Measurements from ENCODE around the gene CSTF1. TPM values are rescaled to one million over a fixed set of nuclear protein-coding genes. Genes with fewer than 3 reads are reported as not detected.

CSTF1 gene
- total RNA-seq, result 10 to 100 TPM; 18.5 to 19.0 TPM
- long read RNA-seq, donor 1, full-length matches to known transcripts, result 2 of 6 reads
- long read RNA-seq, donor 1, partial matches to known transcripts, result 0 of 6 reads
- long read RNA-seq, donor 1, other reads (novel, unspliced or antisense), result 4 of 6 reads
- long read RNA-seq, donor 2, full-length matches to known transcripts, result 21 of 31 reads
- long read RNA-seq, donor 2, partial matches to known transcripts, result 4 of 31 reads
- long read RNA-seq, donor 2, other reads (novel, unspliced or antisense), result 6 of 31 reads

DNA sequence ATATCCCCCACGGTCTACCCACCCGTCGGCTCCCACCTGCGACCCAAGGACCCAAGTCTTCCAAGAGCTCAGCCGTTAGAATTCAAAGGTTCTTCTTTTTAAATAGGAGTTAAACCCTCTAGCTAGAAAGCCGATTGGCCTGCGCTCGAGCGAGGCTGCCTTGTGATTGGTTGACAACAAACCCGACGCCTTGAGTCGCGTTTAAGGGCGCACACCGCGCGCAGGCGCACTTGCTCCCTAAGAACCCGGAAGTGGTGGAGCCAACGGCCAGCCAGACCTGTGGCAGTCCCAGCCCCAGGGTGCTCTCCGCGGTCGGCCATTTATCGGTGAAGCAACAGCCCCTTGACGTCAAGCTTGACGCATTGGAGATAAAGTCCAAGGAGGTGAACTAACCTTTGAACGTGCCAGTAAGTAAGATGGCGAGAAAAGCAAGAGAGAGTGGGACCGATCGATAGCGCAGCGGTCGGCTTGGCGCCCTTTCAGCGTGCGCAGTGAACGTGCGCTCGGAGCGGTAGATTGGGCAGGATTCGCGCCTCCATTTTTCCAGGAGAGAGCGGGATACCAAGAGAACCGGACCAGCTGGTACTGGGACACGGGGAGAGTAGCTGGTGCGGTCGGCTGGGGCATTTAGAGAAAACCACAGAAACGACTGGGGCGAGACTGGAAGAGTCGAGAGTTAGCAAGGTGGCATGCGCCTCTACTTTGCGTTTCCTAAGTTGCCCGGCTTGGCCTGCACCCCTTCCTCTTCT is at the start of gene CSTF1, which contains the start of gene AURKA:
Gene CSTF1, plus strand, starts transcription at position 514 of the 749 bp plus-strand sequence. CDS start 2,908 bp downstream, outside the sequence.
Gene AURKA, minus strand, starts transcription at position 84 of the 749 bp plus-strand sequence. CDS start 4,018 bp downstream, outside the sequence.
- DNase-seq (ENCODE audit: low spot score), result peak; percentile 100
- intact Hi-C loops (cut with DNase I), result loop anchor here in 1 of 2 donors (10.0 kb wide), 1 partner anchor 72 kb away; the partner anchor contains the start of gene RTF2

DNA sequence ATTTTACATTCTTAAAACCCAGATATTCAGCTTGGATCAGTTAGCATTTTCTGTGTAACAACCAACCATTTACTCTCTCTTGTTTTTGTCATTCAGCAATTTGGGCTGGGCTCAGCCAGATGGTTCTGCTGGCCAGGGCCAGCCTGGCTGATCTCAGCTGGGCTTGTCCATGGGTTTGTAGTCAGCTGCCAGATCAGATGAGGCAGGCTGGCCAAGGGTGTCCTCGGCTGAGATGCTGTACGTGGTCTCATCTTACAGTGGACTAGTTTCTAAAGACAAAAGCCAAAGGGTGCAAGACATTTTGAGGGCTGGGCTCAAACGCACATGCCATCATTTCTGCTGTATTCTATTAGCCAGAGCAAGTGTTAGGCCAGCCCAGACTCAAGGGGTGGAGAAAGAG is 49.7 kb upstream of the CSTF1 start:
- intact Hi-C loops (cut with DNase I), result loop anchor here in 1 of 2 donors (1.0 kb wide), 1 partner anchor 18 kb away; no protein-coding TSS in a partner anchor
- DNase-seq (ENCODE audit: low spot score), result no peak

DNA sequence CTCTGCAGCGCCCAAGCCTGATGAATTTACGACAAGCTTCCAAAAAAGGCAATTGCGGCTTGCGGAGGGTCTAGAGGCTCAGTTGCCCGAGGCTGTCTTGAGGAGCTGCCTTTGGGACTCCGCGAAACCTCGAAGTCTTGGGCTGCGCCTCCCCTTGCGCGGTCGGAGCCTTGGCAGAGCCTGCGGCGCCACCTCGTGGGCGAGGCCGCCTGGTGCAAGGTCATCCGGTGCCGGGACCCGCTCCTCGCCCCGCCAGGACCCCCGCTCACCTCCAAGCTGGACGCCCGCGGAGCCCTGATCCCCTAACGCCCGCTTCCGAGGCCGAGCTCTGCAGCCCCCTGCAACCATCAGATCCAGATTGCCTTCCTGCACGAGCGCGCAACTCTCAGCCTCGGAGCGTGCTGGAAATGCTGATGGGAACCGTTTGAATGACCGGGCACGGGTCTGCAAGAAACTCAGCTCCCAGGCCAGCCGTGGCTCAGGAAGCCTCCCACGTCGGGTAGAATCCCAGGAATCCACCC is 48.5 kb upstream of the CSTF1 start:
- intact Hi-C loops (cut with DNase I), result no loop called here
- peak; percentile 83 for DNase-seq (ENCODE audit: low spot score)

DNA sequence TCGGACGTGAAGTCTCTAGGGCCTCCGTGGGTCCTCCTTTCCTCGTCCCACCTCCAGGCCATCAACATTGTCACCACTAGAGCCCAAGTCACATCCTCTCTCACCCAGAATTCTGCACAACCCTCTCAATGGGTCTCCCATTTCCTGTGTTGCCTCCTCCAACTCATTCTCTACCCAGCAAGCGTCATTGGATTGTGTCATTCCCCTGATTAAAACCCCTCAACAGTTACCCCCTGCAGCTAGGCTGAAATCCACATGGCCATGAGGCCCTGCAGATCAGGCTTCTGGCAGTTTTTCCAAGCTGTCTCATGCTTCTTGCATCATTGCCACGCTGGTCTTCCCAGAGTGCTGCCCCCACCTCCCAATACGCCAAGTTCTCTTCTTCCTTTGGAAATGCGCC is 46.5 kb upstream of the CSTF1 start:
- intact Hi-C loops (cut with DNase I), result no loop called here
- DNase-seq (ENCODE audit: low spot score), result no peak

DNA sequence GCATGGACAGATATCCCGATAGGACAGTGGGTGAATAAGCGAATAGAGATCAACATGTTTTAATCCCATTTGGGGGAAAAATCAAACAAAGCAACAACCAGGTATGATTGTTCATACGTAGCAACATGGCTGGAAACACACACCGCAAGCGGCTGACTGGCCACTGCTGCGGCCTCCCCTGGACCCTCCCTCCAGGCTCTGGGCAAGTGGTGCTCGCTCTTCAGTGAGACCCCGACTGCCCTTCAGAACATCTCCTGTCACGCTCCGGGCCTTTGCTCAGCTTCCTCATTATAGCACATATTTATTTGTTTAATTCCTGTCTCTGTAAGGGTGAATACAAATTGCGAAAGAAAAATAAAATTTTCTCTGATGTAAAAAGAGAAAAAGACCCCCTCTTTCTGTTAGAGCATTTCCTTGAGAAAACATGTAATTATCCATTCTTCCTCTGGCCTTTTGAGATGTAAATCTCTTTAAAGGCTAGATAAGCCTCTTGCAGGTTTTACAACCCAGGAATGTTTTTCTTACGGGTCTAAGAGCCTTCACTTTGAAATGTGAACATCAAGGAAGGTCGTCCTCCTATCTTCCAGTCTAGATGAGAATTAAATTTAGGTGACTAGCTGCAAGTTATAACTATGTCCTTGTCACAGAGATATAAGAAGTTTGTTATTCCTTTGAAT is 44.7 kb upstream of the CSTF1 start:
- DNase-seq (ENCODE audit: low spot score), result no peak
- intact Hi-C loops (cut with DNase I), result no loop called here

DNA sequence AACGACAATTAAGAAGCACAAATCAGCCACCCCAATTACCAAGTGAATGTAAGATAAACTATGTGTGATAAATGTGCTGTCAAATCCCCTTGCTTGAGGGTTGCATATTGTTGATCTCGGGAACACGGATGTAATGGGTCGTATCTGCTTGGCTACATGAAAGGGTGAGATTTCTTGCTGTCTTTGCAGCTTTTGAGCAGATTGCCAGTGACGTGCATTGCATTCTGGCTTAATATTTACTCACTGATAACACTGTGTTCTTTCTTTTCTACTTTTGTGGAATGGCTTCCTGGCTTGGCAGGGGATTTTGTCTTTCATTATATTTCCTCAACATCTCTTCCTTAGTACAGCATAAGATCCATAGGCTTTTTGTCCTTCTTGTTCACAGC is 44.1 kb upstream of the CSTF1 start:
- intact Hi-C loops (cut with DNase I), result no loop called here

DNA sequence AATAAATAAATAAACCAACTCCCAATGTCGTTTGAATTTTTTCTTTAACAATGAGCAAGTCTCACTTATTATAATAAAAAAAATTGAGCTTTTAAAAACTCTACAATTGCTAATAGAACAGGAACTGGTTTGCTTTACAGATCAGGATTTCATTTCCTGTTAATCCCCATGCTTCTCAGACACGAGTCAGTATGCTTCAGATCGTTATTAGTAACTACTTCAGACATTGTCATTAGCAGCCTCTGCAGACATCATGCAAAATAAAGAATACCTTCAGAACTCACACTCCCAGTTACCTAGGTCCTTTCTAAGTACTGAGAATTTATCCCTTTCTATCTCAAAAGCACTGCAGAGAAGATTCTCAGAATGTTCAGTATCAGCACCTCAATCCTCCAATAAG is 43.7 kb upstream of the CSTF1 start:
- intact Hi-C loops (cut with DNase I), result no loop called here
- no peak for DNase-seq (ENCODE audit: low spot score)

More for the DNA sequence above, 44.1 kb upstream of the CSTF1 start:
- no peak for DNase-seq (ENCODE audit: low spot score)

DNA sequence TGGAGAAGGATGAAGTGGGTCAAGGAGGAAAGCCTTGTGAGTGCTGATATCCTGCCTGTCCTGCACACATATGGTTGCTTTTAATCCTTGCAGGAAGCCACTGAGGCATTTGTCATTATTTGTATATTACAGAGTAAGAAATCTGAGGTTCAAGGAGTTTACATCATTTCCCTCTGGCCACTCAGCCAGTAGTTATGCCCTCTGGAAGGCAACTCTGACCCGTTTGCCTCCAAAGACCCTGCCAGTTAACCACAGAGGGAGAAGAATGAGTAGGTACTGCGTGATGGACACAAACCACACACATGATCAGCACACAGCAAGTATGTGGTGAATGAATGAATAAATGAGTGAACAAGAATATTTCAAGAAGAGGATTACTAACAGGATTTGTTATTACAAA is 41.6 kb upstream of the CSTF1 start:
- DNase-seq (ENCODE audit: low spot score), result no peak
- intact Hi-C loops (cut with DNase I), result no loop called here

DNA sequence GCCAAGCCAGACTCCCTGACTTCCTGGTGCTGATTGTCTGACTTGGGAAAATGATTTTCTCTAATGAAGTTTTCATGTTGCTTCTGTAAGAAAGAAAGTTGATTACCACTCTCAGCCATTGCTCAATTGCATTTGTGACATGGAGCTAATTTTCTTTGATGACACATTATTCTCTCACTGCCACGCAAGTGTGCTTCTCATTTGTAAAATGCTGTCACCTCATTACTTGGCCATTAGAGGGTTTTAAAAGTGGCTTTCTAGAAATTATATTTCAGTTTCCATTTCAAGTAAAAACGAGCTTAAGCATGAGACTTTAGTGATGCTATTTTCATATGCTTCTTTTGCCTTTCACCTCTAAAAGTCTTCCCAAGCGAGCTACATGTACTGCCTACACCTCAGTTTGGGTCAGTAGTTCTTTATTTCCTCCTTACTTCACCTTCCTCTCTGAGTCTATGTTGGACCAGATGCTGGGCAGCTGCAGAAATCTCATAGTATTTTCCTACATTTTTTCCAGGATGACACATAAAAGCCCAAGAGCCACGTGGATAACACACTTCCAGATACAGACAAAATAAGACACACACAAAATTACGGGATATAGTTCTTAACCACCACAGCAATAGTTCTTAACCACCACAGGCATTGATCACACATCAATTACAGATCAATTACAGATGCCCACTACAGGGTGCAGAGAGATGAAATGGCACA is 39.9 kb upstream of the CSTF1 start:
- intact Hi-C loops (cut with DNase I), result no loop called here
- DNase-seq (ENCODE audit: low spot score), result no peak

DNA sequence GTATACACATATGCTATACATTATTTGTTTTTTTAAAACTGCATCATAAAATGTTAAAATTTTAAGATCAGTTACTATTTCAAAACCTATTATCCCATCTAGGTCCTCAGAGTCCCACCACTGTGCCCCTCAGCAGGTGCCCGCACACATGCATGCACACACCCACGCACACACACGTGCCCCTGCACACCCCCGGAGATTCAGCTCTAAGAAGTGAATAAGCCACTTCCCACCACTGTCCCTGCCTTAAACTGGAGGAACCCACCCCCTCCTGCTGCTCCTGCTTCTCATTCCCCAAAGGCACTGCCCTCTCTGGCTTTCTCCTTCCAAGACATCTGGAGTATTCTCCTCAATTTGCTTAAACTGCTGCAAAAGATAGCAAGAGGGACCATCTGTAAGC is 39.1 kb upstream of the CSTF1 start:
- intact Hi-C loops (cut with DNase I), result no loop called here
- no peak for DNase-seq (ENCODE audit: low spot score)

DNA sequence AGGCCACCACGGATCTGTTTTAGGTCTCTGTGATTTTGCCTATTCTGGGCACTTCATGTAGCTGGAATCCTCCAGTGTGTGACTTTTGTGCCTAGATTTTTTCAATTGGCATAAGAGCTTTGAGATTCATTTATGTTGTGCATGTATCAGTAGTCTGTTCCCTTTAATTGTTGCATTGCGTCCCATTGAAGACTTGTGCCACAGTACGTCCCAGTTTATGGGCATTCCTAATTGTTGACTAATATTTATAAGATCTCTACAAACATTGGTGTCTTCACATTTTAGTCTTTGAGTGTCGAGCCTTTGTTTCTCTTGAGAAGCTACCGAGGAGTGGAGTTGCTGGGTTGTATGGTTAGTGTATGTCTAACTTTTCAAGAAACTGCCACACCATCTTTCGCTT is 34.4 kb upstream of the CSTF1 start:
- intact Hi-C loops (cut with DNase I), result no loop called here
- DNase-seq (ENCODE audit: low spot score), result no peak

DNA sequence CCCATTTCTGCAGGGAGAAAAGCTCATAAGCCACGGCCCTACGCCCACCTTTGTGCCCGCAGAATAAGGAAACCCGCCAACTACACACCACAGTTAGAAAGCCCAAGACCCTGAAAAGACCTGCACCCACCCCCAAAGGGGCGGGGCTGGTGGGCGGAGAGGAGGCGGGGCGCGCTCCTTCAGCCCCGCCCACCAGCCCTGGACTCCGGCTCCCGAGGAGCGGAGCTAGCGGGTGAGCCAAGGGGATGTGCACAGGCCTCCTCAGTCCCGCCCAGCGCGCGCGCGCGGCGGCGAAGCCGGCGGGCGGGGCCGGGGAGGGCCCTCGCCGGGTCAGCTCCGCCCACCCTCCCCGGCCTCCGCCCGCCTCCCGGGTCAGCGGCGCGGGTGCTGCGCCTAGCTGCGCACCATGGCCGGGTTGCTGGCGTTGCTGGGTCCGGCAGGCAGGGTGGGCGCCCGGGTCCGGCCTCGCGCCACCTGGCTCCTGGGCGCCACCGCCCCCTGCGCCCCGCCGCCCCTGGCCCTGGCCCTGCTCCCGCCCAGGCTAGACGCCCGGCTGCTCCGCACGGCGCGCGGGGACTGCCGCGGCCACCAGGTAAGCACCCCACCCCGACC is 33.7 kb upstream of the CSTF1 start, which contains the start of gene FAM210B:
Gene FAM210B, plus strand, starts transcription at position 375 of the 612 bp plus-strand sequence. Its CDS starts 32 bp downstream, at position 407.
- intact Hi-C loops (cut with DNase I), result no loop called here
- DNase-seq (ENCODE audit: low spot score), result peak; percentile 96

DNA sequence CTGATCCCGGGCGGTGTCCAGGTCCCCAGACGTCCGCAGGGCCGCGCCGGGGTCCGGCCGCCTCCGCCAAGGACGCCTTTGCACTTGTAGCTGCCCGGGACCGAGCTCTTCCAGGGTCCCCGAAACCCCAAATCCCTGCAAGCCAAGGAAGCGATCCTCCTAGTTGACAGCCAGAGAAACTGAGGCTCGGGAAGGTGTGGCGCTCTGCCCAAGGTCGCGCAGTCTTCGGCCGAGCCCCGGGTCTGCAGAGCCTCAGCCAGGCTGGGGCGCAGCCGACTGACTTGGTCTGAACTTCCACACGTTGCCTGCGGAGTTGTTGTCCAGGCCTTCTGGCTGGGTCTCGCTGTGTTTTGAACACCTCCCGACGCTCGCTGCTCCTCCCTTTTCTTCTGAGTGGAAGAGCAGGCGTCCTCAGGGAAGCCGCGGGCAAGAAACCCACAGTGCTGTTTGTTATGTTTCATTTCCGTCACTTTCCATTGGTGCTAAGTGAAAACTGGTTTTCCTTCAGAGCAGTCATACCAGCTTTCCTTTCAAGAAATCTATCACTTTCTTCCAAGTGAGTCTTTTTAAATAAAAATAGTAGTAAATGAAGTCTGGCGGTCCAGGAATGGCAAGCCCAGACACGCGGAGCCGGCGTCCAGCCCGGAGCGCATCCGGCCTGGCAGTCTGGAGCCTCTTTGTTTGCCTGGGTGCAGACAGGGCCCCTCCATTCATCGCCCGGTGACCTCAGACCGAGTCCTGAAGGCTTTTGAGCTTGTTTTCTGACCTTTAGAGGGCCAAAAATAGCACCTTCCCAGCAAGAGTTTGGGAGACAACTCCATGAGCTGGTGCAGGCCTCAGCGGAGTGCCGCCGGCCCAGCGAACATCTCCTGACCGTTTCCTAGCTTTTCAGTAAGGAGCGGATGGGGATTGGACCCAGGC is 33.0 kb upstream of the CSTF1 start:
- intact Hi-C loops (cut with DNase I), result no loop called here
- peak; percentile 88 for DNase-seq (ENCODE audit: low spot score)

DNA sequence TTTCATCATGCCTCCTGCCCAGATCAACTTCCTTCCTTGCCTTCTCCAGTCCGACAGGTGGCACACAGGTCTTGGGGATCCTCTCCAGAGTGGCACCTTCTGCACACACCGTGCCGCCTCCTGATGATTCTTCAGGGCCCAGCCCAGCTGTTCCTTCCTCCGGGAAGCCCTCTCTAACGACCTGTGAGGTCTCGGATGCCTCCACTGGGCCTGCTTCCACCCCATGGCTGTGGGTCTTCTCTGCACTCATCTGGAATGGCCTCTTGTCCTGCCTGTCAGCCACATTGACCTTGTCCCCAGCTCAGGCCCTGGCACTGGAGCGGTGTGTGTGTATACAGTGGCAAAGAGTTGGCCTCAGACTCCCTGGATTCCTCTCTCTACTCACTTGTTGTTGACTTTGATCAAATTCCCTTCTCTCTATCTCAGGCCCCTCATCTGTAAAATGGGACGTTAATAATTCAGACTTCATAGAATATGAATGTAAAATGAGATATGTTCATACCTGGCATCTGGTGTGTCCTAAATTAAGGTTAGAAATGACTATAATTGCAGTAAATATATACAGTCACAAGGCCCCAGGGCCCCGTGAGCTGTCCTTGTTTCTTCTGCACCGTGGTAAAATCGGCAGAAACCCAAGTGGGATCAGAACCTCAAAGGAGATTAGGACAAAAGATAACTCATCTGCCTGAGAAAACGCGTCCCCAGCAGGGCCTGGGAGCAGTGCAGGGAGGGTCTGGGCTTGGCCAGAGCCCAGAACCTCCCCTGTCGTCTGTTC is 32.1 kb upstream of the CSTF1 start:
- intact Hi-C loops (cut with DNase I), result no loop called here
- no peak for DNase-seq (ENCODE audit: low spot score)

DNA sequence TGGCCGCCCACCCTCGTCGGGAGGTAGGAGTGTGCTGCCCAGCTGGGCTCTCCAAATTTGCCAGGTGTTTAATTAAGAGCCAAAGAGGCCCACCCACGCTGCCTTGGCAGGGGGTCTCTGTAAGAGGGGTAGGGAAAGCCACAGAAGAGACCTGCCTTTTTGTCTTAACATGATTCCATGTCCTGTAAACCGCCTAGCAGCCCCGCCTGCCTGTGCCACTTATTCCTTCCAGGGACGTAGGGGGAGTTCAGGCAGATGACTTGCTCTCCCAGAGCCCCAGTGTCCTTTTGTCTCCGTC is 31.6 kb upstream of the CSTF1 start:
- DNase-seq (ENCODE audit: low spot score), result no peak
- intact Hi-C loops (cut with DNase I), result no loop called here

DNA sequence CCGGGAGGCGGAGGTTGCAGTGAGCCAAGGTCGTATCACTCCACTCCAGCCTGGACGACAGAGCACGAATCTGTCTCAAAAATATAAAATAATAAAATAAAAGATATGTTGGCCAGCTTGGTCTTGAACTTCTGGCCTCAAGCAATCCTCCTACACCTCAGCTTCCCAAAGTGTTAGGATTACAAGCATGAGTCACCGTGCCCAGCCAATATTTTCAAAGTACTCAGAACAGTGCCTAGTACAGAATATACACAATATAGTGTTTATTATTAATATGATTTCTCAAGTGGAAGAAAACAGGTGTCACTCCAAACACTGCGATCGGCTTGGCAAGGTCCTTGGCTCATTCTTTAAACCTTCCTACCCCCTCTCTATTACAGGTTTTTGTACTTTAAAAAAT is 30.5 kb upstream of the CSTF1 start:
- DNase-seq (ENCODE audit: low spot score), result no peak
- intact Hi-C loops (cut with DNase I), result no loop called here

DNA sequence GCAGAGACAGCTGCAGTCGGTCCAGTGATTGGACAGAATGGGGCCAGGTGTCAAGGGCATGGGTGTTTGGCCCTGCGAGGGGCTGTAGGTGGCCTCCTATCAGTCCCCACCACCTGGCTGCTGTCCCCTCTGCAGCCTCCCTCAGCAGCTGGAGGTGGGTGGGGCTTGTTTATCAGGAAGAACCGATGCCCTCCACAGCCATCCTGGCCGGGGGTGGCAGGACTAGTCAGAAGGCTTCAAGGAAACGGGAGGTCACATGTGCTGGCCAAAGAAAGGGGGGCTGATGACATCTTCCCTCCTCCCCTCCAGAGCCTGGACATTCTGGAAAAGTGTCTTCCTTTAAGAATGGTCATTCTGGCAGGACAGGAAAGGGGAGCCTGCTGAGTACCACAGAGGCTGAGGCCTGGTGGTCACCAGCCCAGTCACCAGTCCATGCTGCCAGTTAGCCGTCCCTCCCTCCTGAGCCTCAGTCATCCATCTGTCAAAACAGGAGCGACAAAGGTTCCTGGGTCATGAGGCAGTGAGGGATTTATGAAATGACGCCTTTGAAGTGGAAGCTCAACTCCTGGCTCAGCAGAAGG is 29.5 kb upstream of the CSTF1 start:
- no peak for DNase-seq (ENCODE audit: low spot score)
- intact Hi-C loops (cut with DNase I), result no loop called here

All from posterior vena cava (tissue), 2 donors.